IMR-90 (cell line): ENCODE data around the gene FCSK. TPM values are rescaled to one million over a fixed set of nuclear protein-coding genes. Genes with fewer than 3 reads are reported as not detected.

Experiments used
- ATAC-seq: fragments of 200-7000 bp; cut with Tn5 transposase; 2 replicates; pipeline ENCODE4 v1.9.1; 2020; ENCODE audit warnings: low read depth, mild to moderate bottlenecking, moderate library complexity
- BruUV-seq: library from RNA; stranded (reverse); fragments of 400-500 nt; replicated peaks from 2 replicates; lab custom pipeline; 2021; lab: Mats Ljungman, UMichigan
- CTCF ChIA-PET: fragments of 300-600 bp; formaldehyde crosslinking; extraction: SDS; loops from one replicate; lab custom pipeline; 2021; ENCODE audit warnings: antibody characterized with exemption; lab: Yijun Ruan, JAX
- POLR2A ChIA-PET: fragments of 300-600 bp; sonication (Branson Sonifier 250); formaldehyde crosslinking; loops from one replicate; lab custom pipeline; 2022; ENCODE audit warnings: antibody characterized with exemption; ENCODE audit not compliant: unreplicated experiment; lab: Charles Lee
- DNase-seq: peaks from one replicate; pipeline ENCODE4 v3.0.0; 2013
- H2AFZ ChIP-seq: replicated peaks from 2 replicates; pipeline ENCODE3; 2013; ENCODE audit warnings: low read length, mild to moderate bottlenecking; ENCODE audit not compliant: poor library complexity
- H2AK5ac ChIP-seq: 2 replicates; pipeline ENCODE4 v1.6.1; 2013; ENCODE audit warnings: low read depth, low read length, inconsistent platforms
- H2AK9ac ChIP-seq: replicated peaks from 2 replicates; pipeline ENCODE3; 2013; ENCODE audit warnings: mild to moderate bottlenecking, low read depth, low read length, moderate library complexity; ENCODE audit not compliant: poor library complexity
- H2BK120ac ChIP-seq: 2 replicates; pipeline ENCODE4 v1.6.1; 2013; ENCODE audit warnings: low read depth, low read length, inconsistent platforms
- H2BK15ac ChIP-seq: 3 replicates; pipeline ENCODE4 v1.6.1; 2013; ENCODE audit warnings: low read depth, low read length, inconsistent platforms
- H2BK20ac ChIP-seq: 2 replicates; pipeline ENCODE4 v1.6.1; 2013; ENCODE audit warnings: low read depth, mild to moderate bottlenecking, inconsistent platforms, low read length, moderate library complexity
- H2BK5ac ChIP-seq: 2 replicates; pipeline ENCODE4 v1.6.1; 2013; ENCODE audit warnings: mild to moderate bottlenecking, low read depth, low read length, inconsistent platforms; ENCODE audit not compliant: poor library complexity, severe bottlenecking
- H3K14ac ChIP-seq: replicated peaks from 2 replicates; pipeline ENCODE4 v1.6.1; 2013; ENCODE audit warnings: low read depth, low read length, inconsistent platforms
- H3K18ac ChIP-seq: 2 replicates; pipeline ENCODE4 v1.6.1; 2013; ENCODE audit warnings: low read depth, low read length, control low read depth
- H3K23ac ChIP-seq: 2 replicates; pipeline ENCODE4 v1.6.1; 2013; ENCODE audit warnings: low read depth, low read length, inconsistent platforms
- H3K27ac ChIP-seq: 2 replicates; pipeline ENCODE4 v1.5.1; 2013; ENCODE audit warnings: mild to moderate bottlenecking, control low read depth, low read length; ENCODE audit not compliant: insufficient read depth
- H3K27me3 ChIP-seq: 2 replicates; pipeline ENCODE4 v1.6.1; 2013; ENCODE audit warnings: low read length; ENCODE audit not compliant: control insufficient read depth, insufficient read depth
- H3K36me3 ChIP-seq: 2 replicates; pipeline ENCODE4 v1.6.1; 2013; ENCODE audit warnings: low read length, mixed read lengths; ENCODE audit not compliant: control insufficient read depth, insufficient read depth
- H3K4ac ChIP-seq: 2 replicates; pipeline ENCODE4 v1.6.1; 2013; ENCODE audit warnings: low read depth, low read length, inconsistent platforms
- H3K4me1 ChIP-seq: 2 replicates; pipeline ENCODE4 v1.6.1; 2013; ENCODE audit warnings: low read length, mixed read lengths; ENCODE audit not compliant: control insufficient read depth, insufficient read depth
- H3K4me2 ChIP-seq: 2 replicates; pipeline ENCODE4 v1.6.1; 2013; ENCODE audit warnings: low read depth, mild to moderate bottlenecking, control low read depth, low read length, moderate library complexity
- H3K4me3 ChIP-seq: 2 replicates; pipeline ENCODE4 v1.5.1; 2013; ENCODE audit warnings: low read depth, mild to moderate bottlenecking, control low read depth, low read length, moderate library complexity; ENCODE audit not compliant: insufficient read depth
- H3K56ac ChIP-seq: 2 replicates; pipeline ENCODE4 v1.6.1; 2013; ENCODE audit warnings: low read length, inconsistent platforms; ENCODE audit not compliant: insufficient read depth; ENCODE audit errors: extremely low read depth
- H3K79me1 ChIP-seq, 2 experiments: 2 replicates each; pipeline ENCODE4 v1.6.1; 2013; ENCODE audit warnings: low read length in 2 of 2, inconsistent platforms in 1 of 2, low read depth in 1 of 2
- H3K9ac ChIP-seq: 2 replicates; pipeline ENCODE4 v1.6.1; 2013; ENCODE audit warnings: low read depth, low read length, control low read depth
- H3K9me1 ChIP-seq: 2 replicates; pipeline ENCODE4 v1.6.1; 2013; ENCODE audit warnings: low read length, inconsistent platforms; ENCODE audit not compliant: insufficient read depth
- H3K9me3 ChIP-seq: 2 replicates; pipeline ENCODE4 v1.6.1; 2013; ENCODE audit warnings: low read length; ENCODE audit not compliant: control insufficient read depth, insufficient read depth
- H4K20me1 ChIP-seq: 2 replicates; pipeline ENCODE4 v1.6.1; 2013; ENCODE audit warnings: low read length, inconsistent platforms; ENCODE audit not compliant: insufficient read depth
- H4K5ac ChIP-seq: 2 replicates; pipeline ENCODE4 v1.6.1; 2013; ENCODE audit warnings: mild to moderate bottlenecking, low read depth, low read length, control low read depth
- H4K8ac ChIP-seq, 2 experiments: 2 replicates each; pipeline ENCODE4 v1.6.1; 2013; ENCODE audit warnings: low read depth in 2 of 2, low read length in 2 of 2, control low read depth in 1 of 2, inconsistent platforms in 1 of 2
- H4K91ac ChIP-seq: 2 replicates; pipeline ENCODE4 v1.6.1; 2013; ENCODE audit warnings: low read depth, low read length, inconsistent platforms; ENCODE audit not compliant: insufficient read depth
- BHLHE40 ChIP-seq: fragments of 150-350 bp; IDR thresholded peaks from 2 replicates; pipeline ENCODE4 v1.6.1; 2016; ENCODE audit warnings: mild to moderate bottlenecking, low read depth, low read length
- CEBPB ChIP-seq: IDR thresholded peaks from 2 replicates; pipeline ENCODE4 v1.6.1; 2012; ENCODE audit warnings: low read depth, low read length, improper control_type of control experiment
- CHD1 ChIP-seq: IDR thresholded peaks from 2 replicates; pipeline ENCODE4 v1.6.1; 2012; ENCODE audit warnings: low read depth, low read length, improper control_type of control experiment
- FOS ChIP-seq: fragments of 150-350 bp; IDR thresholded peaks from 2 replicates; pipeline ENCODE4 v1.6.1; 2016; ENCODE audit warnings: low read depth, low read length
- MAFK ChIP-seq: IDR thresholded peaks from 2 replicates; pipeline ENCODE4 v1.6.1; 2012; ENCODE audit warnings: low read depth, low read length, improper control_type of control experiment
- NFE2L2 ChIP-seq: fragments of 150-350 bp; IDR thresholded peaks from 2 replicates; pipeline ENCODE4 v1.6.1; 2016; ENCODE audit warnings: low read depth, mild to moderate bottlenecking, low read length
- RAD21 ChIP-seq: IDR thresholded peaks from 2 replicates; pipeline ENCODE4 v1.6.1; 2012; ENCODE audit warnings: low read length, improper control_type of control experiment
- RFX5 ChIP-seq: IDR thresholded peaks from 2 replicates; pipeline ENCODE4 v1.8.0; 2012; ENCODE audit warnings: low read depth, mild to moderate bottlenecking, low read length, moderate library complexity
- SMC3 ChIP-seq: fragments of 150-350 bp; IDR thresholded peaks from 2 replicates; pipeline ENCODE4 v1.6.1; 2016; ENCODE audit warnings: low read depth, mild to moderate bottlenecking, antibody characterized with exemption, low read length, moderate library complexity
- WGBS, 2 experiments: methylation state at CpG; one replicate each; pipeline versions ENCODE4 v1.1.5 to v1.1.7; 2013; ENCODE audit warnings: missing lambda C conversion rate in 2 of 2; ENCODE audit not compliant: insufficient read length in 1 of 2; ENCODE audit errors: extremely low coverage in 2 of 2; 5-methylcytosine and 5-hydroxymethylcytosine counted together
- dilution Hi-C: fragments of 300-500 bp; cut with HindIII; formaldehyde crosslinking; loops from one replicate; pipeline ENCODE4 v1.14.3; 2018; ENCODE audit warnings: low sequenced_read_pairs; ENCODE audit not compliant: unreplicated experiment
- in situ Hi-C: fragments of 300-500 bp; cut with MboI; formaldehyde crosslinking; loops from 3 replicates; pipeline ENCODE4 v1.14.3; 2019; ENCODE audit warnings: low sequenced_read_pairs, inconsistent platforms, mixed read lengths
- intact Hi-C: fragments of 100-400 bp; cut with micrococcal nuclease; formaldehyde crosslinking; loops from 2 replicates; pipeline ENCODE4 v1.10.0; 2022
- polyA plus RNA-seq, 3 experiments: library from polyadenylated mRNA; depleted of rRNA; stranded (reverse); fragments of >200 nt; gene quantifications; 2 replicates each; pipeline ENCODE4 v1.2.3, GENCODE V29; 2012; ENCODE audit warnings: low replicate concordance in 1 of 3
- total RNA-seq: library from RNA; depleted of rRNA; stranded (reverse); fragments of >200 nt; gene quantifications from 2 replicates; pipeline ENCODE4 v1.2.3, GENCODE V29; 2012
- TF ChIP-seq, protein P1 (sequence below): fragments of 150-350 bp; IDR thresholded peaks from 2 replicates; pipeline ENCODE4 v1.6.1; 2016; ENCODE audit warnings: low read depth, mild to moderate bottlenecking, low read length, moderate library complexity, borderline replicate concordance
- TF ChIP-seq, protein P2 (sequence below): fragments of 150-350 bp; IDR thresholded peaks from 2 replicates; pipeline ENCODE4 v1.6.1; 2017; ENCODE audit warnings: mild to moderate bottlenecking, antibody characterized with exemption, low read length, low read depth

The FCSK gene
- total and polyA plus RNA-seq, 2 of the 4 experiments (the other 2 are of a cell fraction) = 6.1 to 7.2 TPM

DNA sequence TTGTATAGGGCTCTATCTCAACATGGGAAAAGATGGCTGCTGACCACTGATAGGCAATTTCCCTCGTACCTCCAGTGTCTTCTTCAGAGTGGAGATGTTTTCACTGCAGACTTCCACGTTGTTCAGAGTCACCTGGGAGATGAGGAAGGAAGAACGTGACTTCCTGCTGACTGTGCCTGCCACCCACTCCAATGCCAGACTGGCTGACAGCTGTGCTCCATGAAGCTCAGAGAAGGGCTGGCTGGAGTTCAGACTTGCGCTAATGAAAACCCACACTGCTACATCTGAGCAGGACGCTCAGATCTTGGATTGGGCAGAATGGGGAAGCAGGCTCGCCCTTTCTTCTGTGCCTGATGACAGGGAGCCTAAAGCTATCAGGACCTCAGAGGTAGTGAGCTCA lies 35.9 kb downstream of the FCSK start:
- H4K8ac ChIP-seq = no peak overlapping the region
- peaks cover 26% of the 10 kb centered on the region for H3K36me3 ChIP-seq
- in situ Hi-C loops (no loop called here), intact Hi-C loops (no loop called here), dilution Hi-C loops (no loop called here)
- H3K4me2 ChIP-seq = no peak overlapping the region
- H2BK15ac ChIP-seq = no peak overlapping the region
- ChIA-PET POLR2A (no interaction called here), CTCF (no interaction called here)
- H3K14ac ChIP-seq = no peak overlapping the region
- H4K20me1 ChIP-seq = no peaks in the 10 kb centered on the region
- no peak overlapping the region for H3K27ac ChIP-seq
- no peak overlapping the region for H3K18ac ChIP-seq
- no peak overlapping the region for H4K5ac ChIP-seq
- H3K9me3 ChIP-seq = no peaks in the 10 kb centered on the region
- no TSS peak for BruUV-seq
- TF ChIP-seq CEBPB (no peak), CHD1 (no peak), RAD21 (no peak), NFE2L2 (no peak), FOS (no peak), BHLHE40 (no peak), MAFK (no peak), RFX5 (no peak), SMC3 (no peak)
- TF ChIP-seq, protein P1, sequence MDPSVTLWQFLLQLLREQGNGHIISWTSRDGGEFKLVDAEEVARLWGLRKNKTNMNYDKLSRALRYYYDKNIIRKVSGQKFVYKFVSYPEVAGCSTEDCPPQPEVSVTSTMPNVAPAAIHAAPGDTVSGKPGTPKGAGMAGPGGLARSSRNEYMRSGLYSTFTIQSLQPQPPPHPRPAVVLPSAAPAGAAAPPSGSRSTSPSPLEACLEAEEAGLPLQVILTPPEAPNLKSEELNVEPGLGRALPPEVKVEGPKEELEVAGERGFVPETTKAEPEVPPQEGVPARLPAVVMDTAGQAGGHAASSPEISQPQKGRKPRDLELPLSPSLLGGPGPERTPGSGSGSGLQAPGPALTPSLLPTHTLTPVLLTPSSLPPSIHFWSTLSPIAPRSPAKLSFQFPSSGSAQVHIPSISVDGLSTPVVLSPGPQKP = no peak
- TF ChIP-seq, protein P2, sequence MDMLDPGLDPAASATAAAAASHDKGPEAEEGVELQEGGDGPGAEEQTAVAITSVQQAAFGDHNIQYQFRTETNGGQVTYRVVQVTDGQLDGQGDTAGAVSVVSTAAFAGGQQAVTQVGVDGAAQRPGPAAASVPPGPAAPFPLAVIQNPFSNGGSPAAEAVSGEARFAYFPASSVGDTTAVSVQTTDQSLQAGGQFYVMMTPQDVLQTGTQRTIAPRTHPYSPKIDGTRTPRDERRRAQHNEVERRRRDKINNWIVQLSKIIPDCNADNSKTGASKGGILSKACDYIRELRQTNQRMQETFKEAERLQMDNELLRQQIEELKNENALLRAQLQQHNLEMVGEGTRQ = no peak
- ATAC-seq (no peak), DNase-seq (peak; percentile 15)
- H2AFZ ChIP-seq = no peak overlapping the region
- H2AK9ac ChIP-seq = no peak overlapping the region
- H2BK5ac ChIP-seq = no peak overlapping the region
- H2AK5ac ChIP-seq = no peak overlapping the region
- no peak overlapping the region for H3K23ac ChIP-seq
- no peak overlapping the region for H3K56ac ChIP-seq
- H3K9me1 ChIP-seq = peaks cover 6% of the 10 kb centered on the region; the same call in 1 of the 2 replicates
- no peaks in the 10 kb centered on the region for H3K27me3 ChIP-seq
- peaks cover 3% of the 10 kb centered on the region for H3K4me1 ChIP-seq
- no peak overlapping the region for H2BK120ac ChIP-seq
- no peak overlapping the region for H4K91ac ChIP-seq
- no peaks in the 10 kb centered on the region for H3K79me1 ChIP-seq
- no CpG with 5 or more reads among the region's 6 CpGs for WGBS, 2 experiments
- H2BK20ac ChIP-seq = no peak overlapping the region
- H3K9ac ChIP-seq = no peak overlapping the region
- H3K4ac ChIP-seq = no peak overlapping the region
- H3K4me3 ChIP-seq = no peak overlapping the region
